Hindlimb muscle (tissue), 1 donor: ENCODE data around the gene LRRC72. TPM values are rescaled to one million over a fixed set of nuclear protein-coding genes. Genes with fewer than 3 reads are reported as not detected.

Source experiments
- polyA plus RNA-seq: library from polyadenylated mRNA; unstranded; fragments of 120-200 nt; gene quantifications from one replicate; pipeline ENCODE4 v1.2.1, GENCODE V29; 2013; ENCODE audit not compliant: insufficient read length

Gene LRRC72
- polyA plus RNA-seq, 1 donor, result not detected

Other genes with a start within 250 kb of the LRRC72 start
- gene CRPPA, start 105.3 kb upstream of the LRRC72 start, polyA plus RNA-seq, result 4.4 TPM
- gene SOSTDC1, start 61.1 kb upstream of the LRRC72 start, polyA plus RNA-seq, result 6.1 TPM
- 22.8 TPM for gene ANKMY2, start 118.9 kb downstream of the LRRC72 start, polyA plus RNA-seq
- 142 TPM for gene BZW2, start 119.4 kb downstream of the LRRC72 start, polyA plus RNA-seq
- gene TSPAN13, start 226.9 kb downstream of the LRRC72 start, polyA plus RNA-seq, result 74.1 TPM